NB4 (cell line): ENCODE results near the gene ID2.

ENCODE experiments used
- DNase-seq: peaks from one replicate; pipeline ENCODE4 v3.0.0; 2010; ENCODE audit warnings: low read depth
- H3K4me3 ChIP-seq: one replicate; pipeline ENCODE4 v1.5.1; 2011; ENCODE audit warnings: mild to moderate bottlenecking, low read depth, low read length, moderate library complexity
- MYC ChIP-seq: IDR thresholded peaks from 2 replicates; pipeline ENCODE4 v1.6.1; 2011; ENCODE audit warnings: low read depth, low read length
- POLR2A ChIP-seq: IDR thresholded peaks from 2 replicates; pipeline ENCODE4 v1.6.1; 2011; ENCODE audit warnings: mild to moderate bottlenecking; ENCODE audit not compliant: insufficient read length; ENCODE audit errors: extremely low read depth
- TF ChIP-seq, protein P1 (sequence below): IDR thresholded peaks from 2 replicates; pipeline ENCODE4 v1.6.1; 2011; ENCODE audit warnings: low read depth, low read length
- TF ChIP-seq, protein P2 (sequence below): IDR thresholded peaks from one replicate; pipeline ENCODE4 v1.5.1; 2012; ENCODE audit warnings: low read depth, low read length

Gene ID2

DNA sequence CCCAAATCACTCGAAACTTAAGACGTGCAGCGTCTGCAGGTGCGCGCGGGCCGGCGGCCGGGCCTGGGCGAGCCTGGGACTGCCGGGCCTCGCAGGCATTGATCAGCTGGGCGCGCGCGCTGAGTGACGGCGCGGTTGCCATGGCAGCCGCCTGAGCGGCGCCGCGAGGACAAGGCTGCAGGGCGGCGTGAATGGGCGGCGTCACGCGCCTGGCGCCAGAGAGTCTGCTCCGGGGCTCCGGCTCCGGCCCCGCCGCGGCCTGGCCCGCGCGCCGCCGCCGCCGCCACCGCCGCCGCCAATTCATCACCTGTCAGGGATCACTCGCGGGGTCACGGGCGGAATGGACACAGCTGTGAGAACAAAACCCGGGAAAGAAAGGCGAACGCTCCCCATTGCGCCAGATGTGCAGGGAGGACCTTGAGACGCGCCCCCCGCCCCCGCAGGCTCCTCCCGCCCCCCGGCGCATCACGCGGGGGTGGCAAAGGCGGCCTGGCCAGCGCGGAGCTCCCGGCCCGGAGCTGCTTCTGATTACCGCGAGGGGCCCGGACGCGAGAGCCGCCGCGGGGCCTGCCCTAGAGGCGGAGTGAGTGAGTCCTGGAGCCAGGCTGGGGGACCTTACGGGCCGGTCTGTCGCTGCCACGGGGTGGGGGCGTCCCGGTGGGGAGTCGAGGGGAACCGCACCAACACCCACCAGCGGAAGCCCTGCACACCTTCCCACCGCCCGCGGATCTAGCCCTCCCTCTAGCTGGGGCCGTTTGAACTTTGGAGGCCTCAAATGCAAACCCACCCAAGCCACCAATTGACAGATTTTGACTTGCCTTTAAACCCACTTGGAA is 2.9 kb upstream of the ID2 start:
- TF ChIP-seq, protein P1, sequence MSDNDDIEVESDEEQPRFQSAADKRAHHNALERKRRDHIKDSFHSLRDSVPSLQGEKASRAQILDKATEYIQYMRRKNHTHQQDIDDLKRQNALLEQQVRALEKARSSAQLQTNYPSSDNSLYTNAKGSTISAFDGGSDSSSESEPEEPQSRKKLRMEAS = no peak
- TF ChIP-seq MYC = no peak
- TF ChIP-seq POLR2A = no peak
- TF ChIP-seq, protein P2, sequence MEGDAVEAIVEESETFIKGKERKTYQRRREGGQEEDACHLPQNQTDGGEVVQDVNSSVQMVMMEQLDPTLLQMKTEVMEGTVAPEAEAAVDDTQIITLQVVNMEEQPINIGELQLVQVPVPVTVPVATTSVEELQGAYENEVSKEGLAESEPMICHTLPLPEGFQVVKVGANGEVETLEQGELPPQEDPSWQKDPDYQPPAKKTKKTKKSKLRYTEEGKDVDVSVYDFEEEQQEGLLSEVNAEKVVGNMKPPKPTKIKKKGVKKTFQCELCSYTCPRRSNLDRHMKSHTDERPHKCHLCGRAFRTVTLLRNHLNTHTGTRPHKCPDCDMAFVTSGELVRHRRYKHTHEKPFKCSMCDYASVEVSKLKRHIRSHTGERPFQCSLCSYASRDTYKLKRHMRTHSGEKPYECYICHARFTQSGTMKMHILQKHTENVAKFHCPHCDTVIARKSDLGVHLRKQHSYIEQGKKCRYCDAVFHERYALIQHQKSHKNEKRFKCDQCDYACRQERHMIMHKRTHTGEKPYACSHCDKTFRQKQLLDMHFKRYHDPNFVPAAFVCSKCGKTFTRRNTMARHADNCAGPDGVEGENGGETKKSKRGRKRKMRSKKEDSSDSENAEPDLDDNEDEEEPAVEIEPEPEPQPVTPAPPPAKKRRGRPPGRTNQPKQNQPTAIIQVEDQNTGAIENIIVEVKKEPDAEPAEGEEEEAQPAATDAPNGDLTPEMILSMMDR = no peak
- DNase-seq = peak; percentile 87
- no peak overlapping the region for H3K4me3 ChIP-seq

DNA sequence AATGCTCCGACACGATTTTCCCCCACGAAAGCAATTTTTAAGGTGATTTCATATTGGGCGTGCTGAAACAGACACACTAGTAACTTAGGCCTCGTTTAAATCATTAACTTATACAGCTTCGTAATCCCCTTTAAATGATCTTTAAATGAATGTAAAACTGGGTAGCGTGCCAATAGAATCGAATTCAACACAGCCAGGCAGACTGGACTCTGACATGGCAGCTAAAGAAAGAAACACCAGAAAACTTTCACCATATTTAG is 2.4 kb upstream of the ID2 start:
- TF ChIP-seq, protein P2 = no peak
- TF ChIP-seq, protein P1 = no peak
- TF ChIP-seq POLR2A (no peak), MYC (no peak)
- H3K4me3 ChIP-seq = no peak overlapping the region
- no peak for DNase-seq

DNA sequence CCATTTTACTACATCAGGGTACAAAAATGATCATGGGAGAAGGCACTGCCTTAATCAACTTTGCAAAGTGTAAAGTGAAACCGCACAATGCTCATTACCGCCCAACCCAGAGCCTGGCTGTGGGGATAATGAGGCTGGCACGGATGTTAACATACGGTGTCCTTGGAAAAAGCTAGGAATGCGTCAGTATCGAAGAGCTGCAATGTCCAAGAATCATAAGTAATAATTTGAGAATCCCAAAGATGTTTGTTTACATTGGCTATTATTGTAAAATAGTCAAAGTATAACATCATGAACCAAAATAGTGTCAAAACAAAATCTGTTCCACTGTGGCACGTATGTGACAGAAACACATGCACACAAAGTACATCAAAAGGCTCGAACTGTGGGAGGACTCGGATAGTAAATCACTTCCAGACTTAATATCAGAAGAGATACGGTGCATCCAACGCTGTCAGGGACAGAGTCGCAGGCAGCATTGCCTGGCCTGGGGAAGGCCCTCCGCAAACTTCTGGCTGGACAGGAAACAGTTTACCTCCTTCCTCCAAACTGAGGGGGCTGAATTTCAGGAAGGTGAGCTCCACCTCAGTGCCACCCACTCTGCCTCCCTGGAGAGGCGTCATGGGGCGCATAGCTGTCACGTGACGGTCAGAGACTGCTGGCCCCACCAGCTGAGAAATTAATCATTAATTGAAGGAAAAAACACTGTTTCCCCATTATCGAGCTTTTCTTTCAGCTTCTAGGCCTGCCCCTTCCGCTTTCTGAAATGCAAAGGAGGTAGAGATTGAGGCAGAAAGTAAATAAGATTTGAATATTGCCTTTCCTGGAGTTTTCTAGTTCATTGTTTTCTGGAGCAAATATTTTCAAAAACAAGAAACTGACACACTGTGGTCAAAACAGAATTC is 1.8 kb upstream of the ID2 start:
- DNase-seq = no peak
- H3K4me3 ChIP-seq = no peak overlapping the region
- TF ChIP-seq, protein P1 = no peak
- TF ChIP-seq POLR2A (no peak), MYC (no peak)
- TF ChIP-seq, protein P2 = no peak

DNA sequence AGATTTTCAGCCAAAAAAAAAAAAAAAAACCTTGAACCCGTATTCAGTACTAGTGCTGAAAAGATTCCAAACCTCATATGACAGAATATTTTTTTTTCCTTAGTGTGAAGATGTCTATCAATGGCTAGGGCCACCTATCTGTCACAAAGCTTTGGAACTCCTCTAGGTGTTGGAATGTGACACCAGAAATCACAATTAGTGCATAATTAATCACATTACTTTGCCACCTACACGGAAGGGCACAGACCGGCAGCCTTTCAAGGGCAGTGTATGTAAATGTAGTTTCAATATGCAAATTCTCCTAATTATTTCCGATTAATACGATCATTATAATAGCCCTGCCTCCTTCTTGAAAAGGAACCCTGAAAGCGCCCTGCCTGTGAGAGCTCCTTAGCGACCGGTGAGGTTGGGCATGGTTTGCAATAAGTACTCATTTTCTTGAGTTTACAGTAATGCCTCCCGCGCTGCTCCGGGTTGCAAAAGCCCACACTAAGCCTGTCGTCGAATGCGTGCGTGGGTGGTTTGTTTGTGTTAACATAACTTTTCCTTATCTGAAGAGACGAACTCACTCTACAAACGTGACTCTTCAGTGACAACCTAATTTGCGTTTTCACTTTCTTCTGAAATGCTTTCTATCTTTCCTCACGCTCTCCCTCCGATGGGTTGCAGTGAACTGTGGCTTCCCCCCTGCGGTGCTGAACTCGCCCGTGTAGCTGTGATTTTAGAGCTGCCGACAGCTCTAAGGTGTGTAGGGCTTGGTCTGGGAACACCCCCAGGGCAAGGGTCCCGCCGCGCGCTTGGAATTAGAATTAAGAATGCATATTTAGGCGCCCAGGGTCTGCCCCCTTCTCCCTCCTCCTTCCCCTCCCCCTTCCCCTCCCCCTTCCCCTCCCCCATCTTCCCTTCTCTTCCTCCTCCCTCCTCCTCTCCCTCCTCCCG is 765 bp upstream of the ID2 start:
- peak overlapping the region; percentile 66 for H3K4me3 ChIP-seq
- TF ChIP-seq, protein P2 = no peak
- TF ChIP-seq MYC (no peak), POLR2A (no peak)
- TF ChIP-seq, protein P1 = no peak
- peak; percentile 69 for DNase-seq
